ENCODE measurements around the gene COBL.

The COBL gene

GRCh38 chr7:51276967-51277366 is 39.6 kb downstream of the COBL start:
- TF ChIP-seq TCF12 (IDR thresholded peaks at IDR 0.05; ENCODE audit: low read depth) (no peak), FOXM1 (IDR thresholded peaks at IDR 0.05; ENCODE audit: borderline replicate concordance, low read depth) (no peak), EGR1 (IDR thresholded peaks at IDR 0.05) (no peak), REST (IDR thresholded peaks at IDR 0.05; ENCODE audit: low read depth) (no peak), NFIC (IDR thresholded peaks at IDR 0.05) (no peak), CREB1 (IDR thresholded peaks at IDR 0.05; ENCODE audit: low read depth) (no peak), CEBPB (IDR thresholded peaks at IDR 0.05) (no peak), USF1 (IDR thresholded peaks at IDR 0.05) (no peak), MAX (IDR thresholded peaks at IDR 0.05) (no peak), YY1 (IDR thresholded peaks at IDR 0.05; ENCODE audit: low read depth) (no peak), EP300 (IDR thresholded peaks at IDR 0.05; ENCODE audit: borderline replicate concordance) (no peak), RAD21 (IDR thresholded peaks at IDR 0.05; ENCODE audit: low read depth) (no peak), TAF1 (IDR thresholded peaks at IDR 0.05; ENCODE audit: low read depth) (no peak), TEAD4 (IDR thresholded peaks at IDR 0.05) (no peak)

GRCh38 chr7:51276091-51276605 is 40.5 kb downstream of the COBL start:
- TF ChIP-seq EP300 (IDR thresholded peaks at IDR 0.05; ENCODE audit: borderline replicate concordance) (no peak), USF1 (IDR thresholded peaks at IDR 0.05) (no peak), TCF12 (IDR thresholded peaks at IDR 0.05; ENCODE audit: low read depth) (no peak), REST (IDR thresholded peaks at IDR 0.05; ENCODE audit: low read depth) (no peak), NFIC (IDR thresholded peaks at IDR 0.05) (no peak)

- TF ChIP-seq YY1 (IDR thresholded peaks at IDR 0.05; ENCODE audit: low read depth), result no peak
- TF ChIP-seq EP300 (IDR thresholded peaks at IDR 0.05; ENCODE audit: borderline replicate concordance), result no peak
- no peak for TF ChIP-seq NFIC (IDR thresholded peaks at IDR 0.05)
- TF ChIP-seq REST (IDR thresholded peaks at IDR 0.05; ENCODE audit: low read depth), result no peak
- TF ChIP-seq TCF12 (IDR thresholded peaks at IDR 0.05; ENCODE audit: low read depth), result no peak
- no peak for TF ChIP-seq TAF1 (IDR thresholded peaks at IDR 0.05; ENCODE audit: low read depth)
- no peak for TF ChIP-seq CEBPB (IDR thresholded peaks at IDR 0.05)
- TF ChIP-seq USF1 (IDR thresholded peaks at IDR 0.05), result no peak
Measured at GRCh38 chr7:51275532-51275931, 41.1 kb downstream of the COBL start.

GRCh38 chr7:51274955-51275354 is 41.7 kb downstream of the COBL start:
- TF ChIP-seq USF1 (IDR thresholded peaks at IDR 0.05), result no peak
- TF ChIP-seq ZBTB7A (IDR thresholded peaks at IDR 0.05; ENCODE audit: low read depth), result no peak
- TF ChIP-seq MAX (IDR thresholded peaks at IDR 0.05), result no peak
- TF ChIP-seq FOXM1 (IDR thresholded peaks at IDR 0.05; ENCODE audit: borderline replicate concordance, low read depth), result no peak
- TF ChIP-seq EP300 (IDR thresholded peaks at IDR 0.05; ENCODE audit: borderline replicate concordance), result no peak
- TF ChIP-seq TEAD4 (IDR thresholded peaks at IDR 0.05), result no peak
- TF ChIP-seq REST (IDR thresholded peaks at IDR 0.05; ENCODE audit: low read depth), result no peak
